Transverse colon (tissue), 3 donors: ENCODE results near the gene L3MBTL4.
"Not testable (repeated sequence)": the region's sequence is repeated elsewhere in the genome, so short reads cannot be mapped to it uniquely, and the experiment has no call there.

Experiments used
- CTCF ChIP-seq, 5 experiments: fragments of 200-600 bp in 3 of 5; fragments of 450-650 bp in 2 of 5; sonication (generic) in 3 of 5; IDR thresholded peaks; 1 replicate in 2 of 5; 2 replicates in 3 of 5; pipeline ENCODE4 v1.5.1; 2016 to 2017; ENCODE audit warnings: antibody characterized with exemption in 5 of 5, inconsistent platforms in 3 of 5, mild to moderate bottlenecking in 2 of 5, moderate library complexity in 1 of 5
- EP300 ChIP-seq: sonication (generic); formaldehyde crosslinking; IDR thresholded peaks from one replicate; pipeline ENCODE4 v1.6.1; 2017; ENCODE audit warnings: antibody characterized with exemption, low read depth
- POLR2A ChIP-seq: fragments of 450-650 bp; IDR thresholded peaks from one replicate; pipeline ENCODE4 v1.6.1; 2016; ENCODE audit warnings: antibody characterized with exemption, mild to moderate bottlenecking, moderate library complexity

- TF ChIP-seq CTCF (IDR thresholded peaks at IDR 0.05); EP300; POLR2A: not testable (repeated sequence)
Measured at GRCh38 chr18:6259324-6259723, 155.4 kb downstream of the L3MBTL4 start.
